Activated T-cell treated with anti-CD3 and anti-CD28 coated beads, Interleukin-2, amount 50 U/mL, for 24 hours (primary cell): ENCODE measurements around the gene ADSS1.
A peak's percentile ranks its signal among the peaks of the same experiment; 100 is the strongest.

Experiments
- DNase-seq: peaks from one replicate; pipeline ENCODE4 v3.0.0-alpha.2; 2020
- H3K27ac Mint-ChIP-seq: 2 replicates; pipeline ENCODE4 v1.8.0; 2020; ENCODE audit warnings: mild to moderate bottlenecking, mixed read lengths
- H3K27me3 Mint-ChIP-seq: 2 replicates; pipeline ENCODE4 v1.8.0; 2020; ENCODE audit warnings: mixed read lengths
- H3K36me3 Mint-ChIP-seq: 2 replicates; pipeline ENCODE4 v1.8.0; 2020; ENCODE audit warnings: low read depth, mixed read lengths
- H3K4me1 Mint-ChIP-seq: 2 replicates; pipeline ENCODE4 v1.8.0; 2020; ENCODE audit warnings: low read depth, mixed read lengths
- H3K4me3 Mint-ChIP-seq: 2 replicates; pipeline ENCODE4 v1.8.0; 2020; ENCODE audit warnings: mild to moderate bottlenecking, moderate library complexity, mixed read lengths
- H3K9me3 Mint-ChIP-seq: 2 replicates; pipeline ENCODE4 v1.8.0; 2020; ENCODE audit warnings: mixed read lengths

Gene ADSS1

GRCh38 chr14:104765517-104765916 is 41.5 kb downstream of the ADSS1 start:
- Mint-ChIP-seq H3K9me3 (no peaks in the 10 kb centered on the region), H3K27me3 (no peaks in the 10 kb centered on the region), H3K27ac (no peak overlapping the region), H3K4me3 (no peak overlapping the region), H3K36me3 (peaks cover 47% of the 10 kb centered on the region), H3K4me1 (peaks cover 17% of the 10 kb centered on the region)
- DNase-seq, result no peak

GRCh38 chr14:104766256-104766862 is 42.3 kb downstream of the ADSS1 start:
- H3K4me3 Mint-ChIP-seq, result no peak overlapping the region
- DNase-seq, result no peak
- H3K4me1 Mint-ChIP-seq, result peaks cover 19% of the 10 kb centered on the region
- H3K27me3 Mint-ChIP-seq, result no peaks in the 10 kb centered on the region
- H3K36me3 Mint-ChIP-seq, result peaks cover 47% of the 10 kb centered on the region
- H3K9me3 Mint-ChIP-seq, result no peaks in the 10 kb centered on the region
- H3K27ac Mint-ChIP-seq, result peak overlapping the region; percentile 32

- Mint-ChIP-seq H3K27ac (peak overlapping the region; percentile 32), H3K27me3 (no peaks in the 10 kb centered on the region), H3K9me3 (no peaks in the 10 kb centered on the region), H3K4me1 (peaks cover 19% of the 10 kb centered on the region), H3K4me3 (no peak overlapping the region), H3K36me3 (peaks cover 47% of the 10 kb centered on the region)
- no peak for DNase-seq
Observed at GRCh38 chr14:104766863-104767633, 43.0 kb downstream of the ADSS1 start.

- Mint-ChIP-seq H3K9me3 (no peaks in the 10 kb centered on the region), H3K27me3 (no peaks in the 10 kb centered on the region), H3K4me3 (no peak overlapping the region), H3K4me1 (peaks cover 19% of the 10 kb centered on the region), H3K36me3 (peaks cover 48% of the 10 kb centered on the region), H3K27ac (no peak overlapping the region)
- DNase-seq, result no peak
Observed at GRCh38 chr14:104767634-104767918, 43.5 kb downstream of the ADSS1 start.

GRCh38 chr14:104768437-104769323 is 44.7 kb downstream of the ADSS1 start:
- Mint-ChIP-seq H3K27ac (peak overlapping the region; percentile 44), H3K4me1 (peaks cover 19% of the 10 kb centered on the region), H3K36me3 (peaks cover 54% of the 10 kb centered on the region), H3K27me3 (no peaks in the 10 kb centered on the region), H3K4me3 (no peak overlapping the region), H3K9me3 (no peaks in the 10 kb centered on the region)
- DNase-seq, result peak; percentile 96

GRCh38 chr14:104769324-104770071 is 45.5 kb downstream of the ADSS1 start:
- H3K27ac Mint-ChIP-seq, result peak overlapping the region; percentile 72
- no peak overlapping the region for H3K4me3 Mint-ChIP-seq
- no peaks in the 10 kb centered on the region for H3K9me3 Mint-ChIP-seq
- DNase-seq, result no peak
- no peaks in the 10 kb centered on the region for H3K27me3 Mint-ChIP-seq
- peaks cover 19% of the 10 kb centered on the region for H3K4me1 Mint-ChIP-seq
- peaks cover 58% of the 10 kb centered on the region for H3K36me3 Mint-ChIP-seq

GRCh38 chr14:104770072-104770579 is 46.1 kb downstream of the ADSS1 start:
- no peak overlapping the region for H3K4me3 Mint-ChIP-seq
- peaks cover 64% of the 10 kb centered on the region for H3K36me3 Mint-ChIP-seq
- DNase-seq, result no peak
- H3K4me1 Mint-ChIP-seq, result peaks cover 19% of the 10 kb centered on the region
- no peaks in the 10 kb centered on the region for H3K27me3 Mint-ChIP-seq
- H3K9me3 Mint-ChIP-seq, result no peaks in the 10 kb centered on the region
- peak overlapping the region; percentile 72 for H3K27ac Mint-ChIP-seq

- no peaks in the 10 kb centered on the region for H3K27me3 Mint-ChIP-seq
- H3K36me3 Mint-ChIP-seq, result peaks cover 69% of the 10 kb centered on the region
- H3K9me3 Mint-ChIP-seq, result no peaks in the 10 kb centered on the region
- peaks cover 19% of the 10 kb centered on the region for H3K4me1 Mint-ChIP-seq
- peak overlapping the region; percentile 67 for H3K27ac Mint-ChIP-seq
- DNase-seq, result no peak
- no peak overlapping the region for H3K4me3 Mint-ChIP-seq
Observed at GRCh38 chr14:104770851-104771272, 46.8 kb downstream of the ADSS1 start.

- H3K27me3 Mint-ChIP-seq, result no peaks in the 10 kb centered on the region
- H3K4me3 Mint-ChIP-seq, result no peak overlapping the region
- peaks cover 73% of the 10 kb centered on the region for H3K36me3 Mint-ChIP-seq
- no peak overlapping the region for H3K27ac Mint-ChIP-seq
- DNase-seq, result no peak
- H3K9me3 Mint-ChIP-seq, result no peaks in the 10 kb centered on the region
- H3K4me1 Mint-ChIP-seq, result peaks cover 19% of the 10 kb centered on the region
Observed at GRCh38 chr14:104771374-104771773, 47.3 kb downstream of the ADSS1 start.

- H3K4me3 Mint-ChIP-seq, result no peak overlapping the region
- no peak overlapping the region for H3K27ac Mint-ChIP-seq
- DNase-seq, result no peak
- H3K36me3 Mint-ChIP-seq, result peaks cover 81% of the 10 kb centered on the region
- peaks cover 19% of the 10 kb centered on the region for H3K4me1 Mint-ChIP-seq
- no peaks in the 10 kb centered on the region for H3K27me3 Mint-ChIP-seq
- H3K9me3 Mint-ChIP-seq, result no peaks in the 10 kb centered on the region
Observed at GRCh38 chr14:104771918-104772706, 48.1 kb downstream of the ADSS1 start.

GRCh38 chr14:104772707-104773504 is 48.9 kb downstream of the ADSS1 start:
- Mint-ChIP-seq H3K36me3 (peaks cover 81% of the 10 kb centered on the region), H3K4me3 (no peak overlapping the region), H3K4me1 (peaks cover 19% of the 10 kb centered on the region), H3K27ac (no peak overlapping the region), H3K9me3 (no peaks in the 10 kb centered on the region), H3K27me3 (no peaks in the 10 kb centered on the region)
- DNase-seq, result no peak

GRCh38 chr14:104773505-104774452 is 49.8 kb downstream of the ADSS1 start:
- H3K4me3 Mint-ChIP-seq, result no peak overlapping the region
- no peak for DNase-seq
- H3K4me1 Mint-ChIP-seq, result peaks cover 14% of the 10 kb centered on the region
- no peak overlapping the region for H3K27ac Mint-ChIP-seq
- no peaks in the 10 kb centered on the region for H3K27me3 Mint-ChIP-seq
- no peaks in the 10 kb centered on the region for H3K9me3 Mint-ChIP-seq
- H3K36me3 Mint-ChIP-seq, result peaks cover 79% of the 10 kb centered on the region
